Ishikawa (cell line): ENCODE results near the gene CDH16.

Experiments
- CEBPB ChIP-seq: IDR thresholded peaks from 2 replicates; pipeline ENCODE4 v1.6.1; 2012
- CREB1 ChIP-seq: IDR thresholded peaks from 2 replicates; pipeline ENCODE4 v1.6.1; 2012; ENCODE audit warnings: low read depth
- EGR1 ChIP-seq: IDR thresholded peaks from 2 replicates; pipeline ENCODE4 v1.6.1; 2012
- EP300 ChIP-seq: IDR thresholded peaks from 2 replicates; pipeline ENCODE4 v1.6.1; 2012; ENCODE audit warnings: borderline replicate concordance
- FOXM1 ChIP-seq: IDR thresholded peaks from 2 replicates; pipeline ENCODE4 v1.6.1; 2012; ENCODE audit warnings: low read depth, borderline replicate concordance
- MAX ChIP-seq: IDR thresholded peaks from 2 replicates; pipeline ENCODE4 v1.6.1; 2012
- NFIC ChIP-seq: IDR thresholded peaks from 2 replicates; pipeline ENCODE4 v1.6.1; 2012
- RAD21 ChIP-seq: IDR thresholded peaks from 2 replicates; pipeline ENCODE4 v1.6.1; 2012; ENCODE audit warnings: low read depth
- REST ChIP-seq: IDR thresholded peaks from 2 replicates; pipeline ENCODE4 v1.6.1; 2012; ENCODE audit warnings: low read depth, mild to moderate bottlenecking
- TAF1 ChIP-seq: IDR thresholded peaks from 2 replicates; pipeline ENCODE4 v1.6.1; 2012; ENCODE audit warnings: low read depth, mild to moderate bottlenecking
- TCF12 ChIP-seq: IDR thresholded peaks from 2 replicates; pipeline ENCODE4 v1.6.1; 2012; ENCODE audit warnings: low read depth
- TEAD4 ChIP-seq: IDR thresholded peaks from 2 replicates; pipeline ENCODE4 v1.6.1; 2012
- USF1 ChIP-seq: IDR thresholded peaks from 2 replicates; pipeline ENCODE4 v1.6.1; 2012
- YY1 ChIP-seq: IDR thresholded peaks from 2 replicates; pipeline ENCODE4 v1.6.1; 2012; ENCODE audit warnings: low read depth
- ZBTB7A ChIP-seq: IDR thresholded peaks from 2 replicates; pipeline ENCODE4 v1.6.1; 2012; ENCODE audit warnings: low read depth

Gene CDH16

GRCh38 chr16:66872559-66872942, 46.1 kb downstream of the CDH16 start:
- TF ChIP-seq EP300, result no peak
- TF ChIP-seq RAD21, result no peak
- peak; percentile 41; the same call in 1 of the 2 replicates for TF ChIP-seq CEBPB
- TF ChIP-seq MAX, result no peak

- no peak for TF ChIP-seq CREB1
- TF ChIP-seq REST, result no peak
- TF ChIP-seq ZBTB7A, result no peak
- TF ChIP-seq USF1, result no peak
- no peak for TF ChIP-seq MAX
- TF ChIP-seq CEBPB, result no peak
- TF ChIP-seq TEAD4, result no peak
- TF ChIP-seq EP300, result no peak
- TF ChIP-seq NFIC, result no peak
- TF ChIP-seq RAD21, result no peak
- TF ChIP-seq TCF12, result no peak
- TF ChIP-seq FOXM1, result no peak
- TF ChIP-seq YY1, result no peak
- no peak for TF ChIP-seq EGR1
- no peak for TF ChIP-seq TAF1
These were observed 46.8 kb downstream of the CDH16 start for GRCh38 chr16:66871840-66872239.

- TF ChIP-seq YY1, result no peak
- no peak for TF ChIP-seq CEBPB
- TF ChIP-seq CREB1, result no peak
- TF ChIP-seq NFIC, result no peak
- no peak for TF ChIP-seq REST
- TF ChIP-seq EP300, result no peak
- TF ChIP-seq MAX, result no peak
- no peak for TF ChIP-seq USF1
- TF ChIP-seq EGR1, result no peak
- TF ChIP-seq ZBTB7A, result no peak
- TF ChIP-seq TEAD4, result no peak
These were observed 49.3 kb downstream of the CDH16 start for GRCh38 chr16:66869424-66869823.

- no peak for TF ChIP-seq TEAD4
- no peak for TF ChIP-seq TAF1
- no peak for TF ChIP-seq CREB1
- no peak for TF ChIP-seq EP300
These were observed 55.0 kb downstream of the CDH16 start for GRCh38 chr16:66863707-66864106.

GRCh38 chr16:66862023-66862520, 56.6 kb downstream of the CDH16 start:
- no peak for TF ChIP-seq CEBPB
- no peak for TF ChIP-seq TAF1
- TF ChIP-seq REST, result no peak
- TF ChIP-seq CREB1, result no peak
- no peak for TF ChIP-seq EGR1
- no peak for TF ChIP-seq USF1
- no peak for TF ChIP-seq TEAD4
- TF ChIP-seq EP300, result no peak
- no peak for TF ChIP-seq MAX
- no peak for TF ChIP-seq TCF12
- no peak for TF ChIP-seq FOXM1
- no peak for TF ChIP-seq YY1
- TF ChIP-seq NFIC, result no peak
- no peak for TF ChIP-seq ZBTB7A
- TF ChIP-seq RAD21, result no peak
